Medulla oblongata (tissue), 1 donor: ENCODE results near the gene TOM1L2.

Experiments used
- DNase-seq: peaks from one replicate; pipeline ENCODE4 v3.0.0-alpha.2; 2015; ENCODE audit errors: extremely low spot score

Gene TOM1L2

GRCh38 chr17:17849147-17849820 is 122.9 kb downstream of the TOM1L2 start:
- DNase-seq, result peak; percentile 82

- no peak for DNase-seq
Measured at GRCh38 chr17:17848311-17849082, 123.7 kb downstream of the TOM1L2 start.

GRCh38 chr17:17847726-17848125 is 124.5 kb downstream of the TOM1L2 start:
- DNase-seq, result no peak

- no peak for DNase-seq
Measured at GRCh38 chr17:17847118-17847689, 125.0 kb downstream of the TOM1L2 start.

GRCh38 chr17:17846645-17847044 is 125.6 kb downstream of the TOM1L2 start:
- no peak for DNase-seq

- no peak for DNase-seq
Measured at GRCh38 chr17:17846003-17846402, 126.2 kb downstream of the TOM1L2 start.

- DNase-seq, result no peak
Measured at GRCh38 chr17:17845046-17845775, 127.0 kb downstream of the TOM1L2 start.

GRCh38 chr17:17844500-17844899 is 127.7 kb downstream of the TOM1L2 start:
- DNase-seq, result no peak

GRCh38 chr17:17844079-17844478 is 128.1 kb downstream of the TOM1L2 start:
- no peak for DNase-seq

- DNase-seq, result no peak
Measured at GRCh38 chr17:17843096-17843495, 129.1 kb downstream of the TOM1L2 start.

GRCh38 chr17:17842111-17842876 is 129.9 kb downstream of the TOM1L2 start:
- DNase-seq, result no peak

GRCh38 chr17:17841601-17842025 is 130.6 kb downstream of the TOM1L2 start:
- peak; percentile 58 for DNase-seq

GRCh38 chr17:17840751-17841591 is 131.2 kb downstream of the TOM1L2 start:
- peak; percentile 90 for DNase-seq

- peak; percentile 96 for DNase-seq
Measured at GRCh38 chr17:17839791-17840707, 132.2 kb downstream of the TOM1L2 start.

GRCh38 chr17:17837966-17838962 is 133.9 kb downstream of the TOM1L2 start:
- peak; percentile 91 for DNase-seq

- peak; percentile 56 for DNase-seq
Measured at GRCh38 chr17:17837380-17837821, 134.8 kb downstream of the TOM1L2 start.

GRCh38 chr17:17836818-17837379 is 135.3 kb downstream of the TOM1L2 start, which contains the start of gene SREBF1:
SREBF1 (minus strand) TSS chr17:17836986; CDS start chr17:17836817, 169 bp downstream.
- peak; percentile 74 for DNase-seq
